GM20431 (cell line): ENCODE data around the gene PDK2.

Experiments
- in situ Hi-C: fragments of 300-500 bp; cut with MseI, MboI; formaldehyde crosslinking; loops from one replicate; pipeline ENCODE4 v1.15.0; 2020; ENCODE audit warnings: low sequenced_read_pairs; ENCODE audit not compliant: unreplicated experiment

Gene PDK2

DNA sequence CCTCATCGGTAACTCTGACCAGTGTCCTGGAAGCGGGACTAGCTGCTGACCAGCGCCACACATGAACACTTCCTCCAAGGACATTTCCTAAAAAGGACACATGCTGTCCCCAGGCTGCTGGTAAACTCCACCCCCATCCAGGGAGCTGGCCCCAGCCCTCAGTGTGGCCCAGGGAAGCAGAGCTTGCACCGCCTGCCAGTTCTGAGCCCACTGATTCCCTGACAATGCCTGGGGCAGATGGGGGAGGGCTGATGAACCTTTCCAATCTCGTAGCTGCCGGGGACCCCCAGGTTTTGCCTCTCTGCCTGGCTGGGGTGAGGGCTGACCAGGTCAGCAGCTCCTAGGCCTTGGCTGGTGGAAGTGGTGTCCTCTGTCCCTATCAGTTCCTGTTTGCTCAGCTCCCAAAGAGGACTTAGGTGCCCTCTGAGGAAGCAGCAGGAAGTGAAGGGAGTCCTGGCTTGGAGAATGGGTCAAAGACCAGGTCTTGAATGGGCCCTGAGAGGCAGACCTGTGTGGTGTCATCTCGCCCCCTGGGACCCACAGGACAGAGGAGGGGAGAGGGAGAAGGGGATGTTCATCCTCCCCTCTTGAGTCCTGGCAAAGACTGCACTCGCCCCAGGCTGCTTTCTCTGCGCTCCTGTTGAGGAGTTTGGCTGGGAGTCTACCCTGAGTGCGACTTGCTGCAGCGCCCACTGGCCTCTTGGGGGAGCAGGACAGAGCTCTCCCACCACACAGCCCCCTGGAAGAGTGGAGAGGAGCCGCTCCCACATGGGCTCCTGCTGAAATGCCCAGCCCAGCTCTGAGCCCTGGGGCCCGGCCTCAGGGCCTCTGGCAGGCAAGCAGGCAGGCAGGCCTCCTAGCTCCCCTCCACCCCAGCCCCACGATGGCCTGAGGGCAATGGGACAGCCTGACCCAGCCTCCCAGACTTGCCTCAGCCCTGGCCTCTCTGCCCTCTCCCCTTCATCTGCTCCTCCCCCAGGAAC, 16.8 kb downstream of the PDK2 start:
- in situ Hi-C loops, result no loop called here

DNA sequence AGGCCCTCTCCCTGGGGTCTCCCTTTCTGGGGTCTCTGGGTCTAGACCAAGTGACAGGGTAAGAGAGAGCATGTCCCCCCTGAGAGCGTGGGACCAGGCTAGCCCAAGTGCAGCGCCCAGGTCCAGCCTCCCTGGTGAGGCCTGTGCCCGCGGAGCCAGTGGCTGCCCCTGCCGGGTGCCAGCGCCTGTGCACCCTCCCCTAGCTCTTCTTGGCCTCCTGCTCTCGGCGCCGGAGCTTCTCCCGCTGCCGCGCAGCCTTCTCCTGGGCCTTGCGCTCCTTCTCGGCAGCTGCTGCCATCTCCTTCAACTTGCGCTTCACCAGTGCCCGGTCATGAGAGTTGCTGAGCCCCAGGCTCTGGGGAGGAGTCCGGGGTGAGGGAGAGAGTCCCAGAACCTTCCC, 17.5 kb downstream of the PDK2 start:
- in situ Hi-C loops, result no loop called here

DNA sequence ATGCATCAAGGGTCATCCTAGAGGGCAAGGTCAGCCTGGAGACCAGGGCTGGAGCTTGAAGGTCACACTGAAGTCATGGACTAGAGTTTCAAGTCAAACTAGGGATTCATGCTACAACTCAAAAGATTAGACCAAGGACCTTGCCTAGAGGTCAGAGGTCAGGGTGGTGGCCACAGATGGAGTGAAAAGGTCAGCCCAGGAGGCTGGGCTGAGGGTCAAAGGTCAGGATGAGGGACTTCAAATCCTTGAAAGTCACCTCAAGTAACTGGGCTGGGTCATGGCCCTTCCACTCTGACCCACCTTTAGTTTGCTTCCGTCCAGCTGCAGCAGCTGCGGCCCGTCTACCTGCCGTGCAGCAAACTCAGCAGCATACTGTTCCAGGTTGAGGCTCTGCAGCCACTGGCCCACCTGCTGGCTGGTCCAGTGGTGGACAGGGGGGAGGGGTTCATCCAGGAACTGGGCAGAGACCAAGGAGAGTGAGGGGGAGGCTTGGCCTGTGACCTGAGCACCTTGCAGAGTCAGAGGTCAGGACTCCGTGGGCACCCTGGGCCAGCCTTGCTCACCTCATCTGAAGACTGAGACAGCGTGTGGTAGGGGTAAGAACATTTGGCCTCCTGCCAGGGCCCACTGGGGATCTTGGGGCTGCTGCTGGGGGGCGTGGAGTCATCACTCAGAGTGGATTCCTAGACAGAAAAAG, 18.6 kb downstream of the PDK2 start:
- in situ Hi-C loops, result no loop called here

DNA sequence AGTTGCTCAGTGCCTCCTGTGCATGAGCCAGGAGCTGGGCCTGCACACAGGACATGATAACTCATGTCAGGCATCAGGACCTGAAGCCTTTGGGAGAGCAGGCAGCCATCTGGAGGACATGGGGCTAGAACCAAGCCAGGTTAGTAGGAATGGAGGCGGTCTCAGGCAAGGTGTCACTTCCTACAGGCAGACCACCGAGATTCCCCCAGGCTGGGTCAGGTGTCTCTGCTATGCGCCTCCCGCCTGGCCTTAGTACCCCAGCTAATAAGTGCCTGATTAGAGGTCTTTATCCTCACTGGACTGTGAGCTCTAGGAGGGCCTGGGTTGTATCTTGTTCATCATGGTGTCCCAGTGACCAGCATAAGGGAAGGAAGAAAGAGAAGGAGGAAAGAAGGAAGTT, 19.2 kb downstream of the PDK2 start:
- in situ Hi-C loops, result no loop called here

DNA sequence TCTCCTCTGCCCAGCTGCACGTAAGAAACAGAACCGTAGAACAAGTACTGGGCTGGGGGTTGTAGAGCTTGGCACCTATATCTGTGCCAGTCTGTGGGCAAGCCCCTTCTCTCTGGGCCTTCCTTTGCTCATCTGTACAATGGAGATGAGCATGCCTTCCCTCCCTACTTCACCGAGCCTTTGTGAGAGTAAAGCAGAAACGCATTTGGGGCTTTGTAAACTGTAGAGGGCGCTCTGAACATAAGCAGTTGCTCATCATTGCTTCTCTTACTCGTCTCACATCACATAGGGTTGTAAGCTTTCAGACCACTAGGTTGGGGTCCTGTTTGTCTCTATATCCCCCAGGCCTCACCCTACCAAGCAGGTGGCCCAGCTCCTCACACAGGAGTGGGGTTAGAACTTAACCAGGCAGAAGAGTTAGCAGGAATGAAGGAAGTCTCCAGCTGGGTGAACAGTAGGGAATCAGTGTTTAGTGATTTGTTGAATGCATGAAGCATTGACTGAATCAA, 19.8 kb downstream of the PDK2 start:
- in situ Hi-C loops, result no loop called here

DNA sequence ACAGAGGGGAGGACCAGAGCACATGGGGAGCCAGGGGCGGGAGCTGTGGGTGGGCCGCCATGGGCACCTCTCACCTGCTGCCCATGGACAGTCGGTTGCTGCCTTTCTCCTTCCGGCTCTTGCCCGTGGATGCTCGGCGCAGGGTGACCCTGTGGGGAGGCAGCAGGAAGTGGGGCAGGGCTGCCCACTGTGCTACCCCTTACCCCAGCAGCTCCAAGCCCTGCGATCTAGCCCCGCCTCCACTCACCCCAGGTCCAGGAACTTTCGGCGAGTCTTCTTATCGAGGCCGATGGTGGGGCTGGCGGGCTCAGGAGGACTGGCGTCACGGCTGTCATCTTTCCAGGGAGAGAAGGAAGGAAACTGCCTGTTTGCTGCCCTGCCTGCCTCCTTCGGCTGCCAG, 20.6 kb downstream of the PDK2 start:
- in situ Hi-C loops, result no loop called here

DNA sequence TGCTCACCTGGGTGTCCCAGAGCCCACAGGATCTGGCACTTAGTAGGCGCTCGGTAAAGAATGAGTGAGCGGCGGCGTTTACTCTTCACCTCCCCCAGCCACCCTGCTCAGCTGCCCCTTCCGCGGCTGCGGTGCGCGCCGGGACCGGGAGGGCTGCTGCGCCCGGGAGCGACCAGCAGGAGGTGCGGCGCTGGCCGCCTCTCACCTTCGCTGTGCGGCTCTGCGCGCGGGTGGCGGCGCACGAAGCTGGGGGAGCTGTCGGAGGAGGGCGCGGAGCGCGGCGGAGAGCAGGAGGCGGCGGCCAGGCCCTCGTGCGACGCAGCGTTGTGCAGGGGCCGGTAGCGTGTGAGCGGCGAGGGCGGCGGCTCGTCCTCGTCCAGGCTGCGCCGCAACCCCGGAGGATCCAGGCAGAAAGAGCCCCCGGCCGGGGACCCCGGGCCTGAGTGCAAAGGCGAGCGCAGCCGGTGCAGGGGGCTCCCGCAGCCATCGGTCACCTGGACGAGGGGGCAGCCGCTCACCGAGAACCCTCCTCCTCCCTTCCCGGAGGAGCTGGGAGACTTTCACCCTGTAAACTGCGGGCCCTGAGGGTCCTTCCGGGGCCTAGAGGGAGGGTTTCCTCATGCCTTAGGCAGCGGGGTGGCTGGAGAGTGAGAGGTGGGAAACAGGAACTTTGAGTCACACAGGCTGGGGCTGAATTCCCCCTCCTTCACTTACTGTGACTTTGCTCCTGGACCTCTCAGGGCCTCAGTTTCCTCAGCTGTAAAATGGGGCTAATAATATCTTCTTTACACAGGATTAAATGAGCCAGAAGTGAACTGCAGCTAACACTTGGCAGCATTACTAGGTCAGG, 22.3 kb downstream of the PDK2 start:
- in situ Hi-C loops, result no loop called here

DNA sequence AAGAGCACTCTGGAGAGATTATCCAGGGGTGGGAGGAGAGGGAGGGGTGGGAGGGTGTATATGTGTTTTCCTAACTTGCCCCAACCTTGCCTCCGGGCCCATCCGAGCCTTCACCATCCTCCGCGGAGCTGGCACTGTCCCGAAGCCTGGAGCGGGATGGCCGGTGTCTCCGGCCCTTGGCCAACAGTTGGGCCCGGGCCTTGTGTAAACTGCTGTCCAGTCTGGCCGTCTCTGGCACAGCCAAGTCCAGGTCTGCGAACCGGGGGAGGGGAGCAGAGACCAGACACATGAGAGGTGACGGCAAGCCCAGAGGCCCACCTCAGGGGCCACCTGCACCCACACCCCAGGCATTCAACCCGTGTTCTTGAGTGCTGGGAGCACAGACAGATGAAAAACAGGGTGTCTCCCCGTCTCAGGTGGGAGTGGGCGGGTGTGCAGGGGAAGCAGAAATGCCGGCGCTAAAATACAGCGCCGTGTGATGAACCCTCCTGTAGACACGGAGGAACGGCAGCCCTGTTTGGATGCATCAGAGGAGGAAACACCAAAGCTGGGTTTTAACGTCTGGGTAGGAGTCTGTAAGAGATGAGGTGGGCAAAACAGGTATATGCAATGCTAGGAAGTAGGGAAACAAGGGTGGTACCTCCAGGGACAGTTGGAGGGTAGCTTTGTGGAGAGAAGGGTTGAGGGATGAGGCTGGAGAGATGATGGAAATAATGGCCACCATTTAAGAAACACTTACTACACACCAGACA, 23.1 kb downstream of the PDK2 start:
- in situ Hi-C loops, result no loop called here

DNA sequence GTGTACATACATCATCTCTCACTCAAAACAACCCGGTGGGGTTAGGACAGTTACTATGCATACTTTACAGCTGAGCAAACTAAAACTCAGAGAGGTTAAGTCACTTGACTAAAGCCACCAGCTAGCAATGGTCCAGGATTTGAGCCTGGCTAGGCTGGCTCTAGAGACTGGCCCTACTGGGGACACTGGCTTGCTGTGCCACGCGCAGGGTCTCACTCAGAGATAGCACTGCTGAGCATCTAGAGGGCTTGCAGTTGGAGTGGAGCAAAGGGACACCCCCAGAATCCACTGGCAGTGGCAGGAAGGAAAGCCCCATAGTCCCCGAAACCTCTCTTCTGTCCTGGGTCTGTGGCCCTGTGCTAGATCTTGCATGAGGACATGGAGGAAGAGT, 23.7 kb downstream of the PDK2 start:
- in situ Hi-C loops, result no loop called here

DNA sequence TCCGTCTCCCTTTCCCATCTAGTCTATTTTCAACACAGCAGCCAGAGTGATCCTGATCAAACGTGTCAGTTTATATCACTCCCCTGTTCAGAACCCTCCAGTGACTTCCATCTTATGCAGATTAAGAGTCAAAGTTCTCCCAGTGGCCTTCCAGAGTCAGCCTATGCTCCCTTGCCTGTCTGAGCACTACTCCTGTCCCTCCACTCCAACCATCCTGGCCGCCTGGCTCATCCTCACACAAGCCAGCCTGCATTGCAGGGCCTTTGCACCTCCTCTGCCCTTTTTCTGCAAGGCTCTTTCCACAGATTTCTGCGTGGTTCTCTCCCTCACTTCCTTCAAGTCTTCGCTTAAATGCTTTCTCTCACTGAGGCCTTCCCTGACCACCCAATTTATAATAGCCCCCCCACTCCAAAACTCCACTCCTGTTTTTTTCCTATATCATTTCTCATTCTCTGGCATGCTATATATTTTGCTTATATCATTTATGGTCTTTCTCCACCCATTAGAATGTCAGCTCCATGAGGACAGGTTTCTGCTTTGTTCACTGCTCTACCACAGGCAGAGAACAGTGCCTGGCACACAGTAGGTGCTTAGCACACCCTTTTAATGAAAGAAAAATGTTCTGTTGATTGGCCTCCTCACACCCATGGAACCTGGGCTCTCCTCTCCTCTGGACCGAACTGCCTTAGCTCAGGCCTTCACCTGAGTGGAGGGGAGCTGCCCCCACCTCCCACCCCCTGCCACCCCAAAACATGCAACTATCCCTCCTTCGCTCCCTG, 25.5 kb downstream of the PDK2 start:
- in situ Hi-C loops, result no loop called here

DNA sequence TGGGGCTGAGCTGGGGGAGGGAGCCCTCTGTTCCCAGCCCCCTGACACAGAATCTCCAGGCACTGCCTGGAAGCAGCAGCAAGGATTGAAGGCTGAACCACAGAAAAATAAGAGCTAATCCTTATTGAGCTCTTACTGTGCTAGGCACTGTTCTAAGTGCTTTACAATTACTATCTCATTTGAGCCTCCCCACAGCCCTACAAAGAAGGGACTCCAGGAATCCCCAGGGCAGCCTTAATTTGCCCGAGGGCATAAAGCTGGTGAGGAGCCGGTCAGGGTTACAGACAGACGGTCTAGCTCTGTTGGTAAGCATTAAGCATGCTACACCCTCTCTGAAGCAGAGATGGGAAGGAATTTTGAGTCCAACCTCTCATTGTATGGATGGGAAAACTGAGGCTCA, 27.8 kb downstream of the PDK2 start:
- in situ Hi-C loops, result no loop called here

DNA sequence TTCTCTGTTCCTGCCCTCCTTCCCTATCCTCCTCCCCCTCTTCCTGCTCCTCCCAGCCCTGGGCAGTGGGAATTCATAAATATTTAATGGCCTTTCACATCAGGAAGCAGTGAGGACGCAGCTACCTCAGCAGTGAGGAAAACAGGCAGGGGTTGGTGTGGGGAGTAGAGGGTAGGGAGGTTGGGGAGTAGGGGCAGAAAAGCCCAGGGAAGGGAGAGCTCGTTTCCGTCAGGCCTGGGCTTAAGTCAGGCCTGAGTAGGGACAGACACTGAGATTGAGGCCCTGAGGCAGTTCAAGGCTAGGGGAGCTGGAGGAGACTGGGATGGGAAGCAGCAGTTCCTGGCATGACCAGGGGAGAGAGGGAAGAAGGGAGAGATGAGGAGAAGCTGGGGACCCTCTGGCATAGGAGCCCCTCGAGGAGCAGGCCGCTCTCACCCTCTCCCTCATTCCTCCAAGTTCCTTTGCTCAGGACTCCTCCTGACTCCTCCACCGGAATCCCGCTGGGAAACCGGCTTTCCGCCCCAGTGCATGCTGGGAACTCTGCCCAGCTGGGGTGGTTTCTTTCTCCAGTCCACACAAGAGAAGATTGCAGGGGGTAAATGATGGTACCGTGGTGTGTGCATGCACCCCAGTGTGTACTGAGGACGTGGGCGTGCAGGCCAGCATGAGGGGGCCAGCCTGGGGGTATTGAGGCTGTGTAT, 28.6 kb downstream of the PDK2 start:
- in situ Hi-C loops, result no loop called here

DNA sequence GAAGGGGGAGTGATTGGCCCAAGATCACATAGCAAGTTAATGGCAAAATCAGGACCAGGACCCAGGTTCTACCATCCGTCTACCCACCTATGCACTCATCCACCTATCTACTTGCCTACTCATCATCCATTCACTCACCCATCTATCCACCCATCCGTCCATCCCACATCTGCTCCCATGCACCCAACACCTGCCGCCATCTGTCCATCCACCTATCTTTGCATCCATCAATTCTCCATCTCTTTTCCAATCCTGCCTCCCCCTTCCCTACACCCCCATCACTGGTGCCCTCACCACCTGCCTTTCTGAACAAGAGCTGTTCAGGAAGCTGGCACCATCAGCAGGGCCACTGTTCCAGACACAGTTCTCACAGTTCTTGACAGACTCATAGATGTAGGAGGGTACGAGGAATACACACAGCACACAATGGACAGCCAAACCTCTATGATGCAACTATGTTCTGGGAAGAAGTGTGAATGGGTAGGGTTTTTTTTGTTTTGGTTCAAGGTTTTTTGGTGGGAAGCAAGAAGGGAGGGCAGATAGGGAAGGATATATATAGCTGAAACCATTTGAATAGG, 30.4 kb downstream of the PDK2 start:
- in situ Hi-C loops, result no loop called here

DNA sequence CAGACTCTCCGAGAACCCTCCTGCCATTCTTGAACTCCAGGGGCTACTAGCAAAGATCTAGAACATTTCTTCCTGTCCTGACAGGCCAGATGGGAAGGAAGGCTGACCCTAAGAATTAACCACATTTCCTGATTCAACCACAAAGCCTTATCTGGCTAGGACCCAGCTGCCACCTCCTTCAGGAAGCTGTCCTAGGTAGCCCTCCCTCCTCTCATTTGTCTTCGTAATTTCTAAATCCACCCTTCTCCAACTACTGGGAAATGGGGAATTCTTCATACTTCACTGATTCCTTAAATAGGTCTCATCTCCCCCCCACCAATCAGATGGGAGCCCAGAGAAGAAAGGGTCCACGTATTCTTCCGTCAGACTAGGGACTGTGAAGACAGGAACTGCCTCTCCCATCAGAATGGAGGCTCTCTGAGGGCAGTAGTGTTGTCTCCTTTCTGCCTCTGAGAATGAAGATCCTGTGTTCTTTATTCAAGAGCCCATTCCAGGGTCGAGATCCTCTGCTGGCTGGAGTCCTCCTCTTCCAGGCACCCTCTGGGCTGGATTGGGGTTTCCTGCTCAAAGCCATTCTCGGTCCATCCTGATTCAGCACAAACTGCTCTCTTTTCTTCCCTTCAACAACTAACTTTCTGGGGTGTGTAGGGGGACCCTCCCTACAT, 32.7 kb downstream of the PDK2 start:
- in situ Hi-C loops, result no loop called here

DNA sequence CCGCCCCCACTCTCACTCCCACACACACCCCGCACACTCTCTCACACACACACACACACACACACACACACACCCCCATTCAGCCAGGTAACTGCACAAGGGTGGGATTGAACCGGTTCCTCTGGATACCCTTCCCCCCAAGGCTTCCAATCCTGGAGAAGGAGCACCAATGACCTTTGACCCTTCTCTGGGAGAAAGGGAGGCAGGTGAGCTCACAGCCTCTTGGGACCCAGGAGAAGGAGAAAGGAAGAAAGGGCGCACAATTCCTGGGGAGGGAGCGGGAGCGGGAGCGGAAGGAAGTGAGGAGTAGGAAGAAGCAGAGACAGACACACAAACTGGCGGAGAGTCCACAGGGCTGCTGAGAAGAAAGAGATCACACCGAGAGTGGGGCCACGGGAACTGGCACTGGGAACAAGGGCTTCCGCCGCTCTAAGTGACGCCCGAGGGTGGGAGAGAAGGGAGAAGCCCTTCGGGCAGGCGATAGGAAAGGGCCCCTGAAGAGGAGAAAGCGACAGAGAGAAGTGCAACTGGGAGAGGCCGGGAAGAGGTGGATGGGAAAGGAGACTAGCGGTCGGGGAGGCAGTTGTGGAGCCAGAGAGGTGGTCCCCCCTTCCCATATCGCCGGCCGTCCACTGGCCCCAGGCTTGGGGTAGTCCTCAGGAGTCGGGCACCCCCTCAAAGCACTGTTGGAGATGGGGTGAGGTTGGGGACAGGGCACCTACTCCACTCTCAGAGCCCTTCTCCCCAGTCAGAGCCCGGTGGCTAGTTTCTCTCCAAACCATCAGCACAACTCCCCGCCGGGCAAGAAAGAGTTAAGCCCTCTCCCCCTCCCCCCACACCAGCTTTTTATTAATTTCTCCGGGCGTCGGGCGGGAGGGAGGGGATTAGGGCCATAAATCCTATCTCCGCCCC, 33.5 kb downstream of the PDK2 start:
- in situ Hi-C loops, result no loop called here

DNA sequence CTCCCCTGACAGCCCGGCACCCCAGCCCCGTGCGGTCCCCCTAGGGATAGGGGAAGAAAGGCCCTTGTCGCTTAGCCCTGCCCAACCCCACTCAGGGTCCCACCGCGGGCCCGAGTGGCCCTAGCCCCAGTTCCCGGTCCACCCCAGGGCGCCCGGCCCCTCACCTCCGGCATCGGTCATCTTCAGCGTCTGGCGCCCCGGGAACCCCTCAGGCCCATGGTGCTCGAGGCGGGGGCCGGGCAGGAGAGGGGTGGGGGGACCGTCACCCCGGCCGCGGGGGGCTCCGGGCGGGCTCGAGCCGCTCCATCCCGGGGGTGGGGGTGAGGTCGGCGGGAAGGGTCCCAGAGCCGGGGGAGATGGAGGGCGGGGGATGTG, 34.2 kb downstream of the PDK2 start:
- in situ Hi-C loops, result no loop called here
